GM10248 (cell line): ENCODE results near the gene COPS4.

ENCODE experiments used
- CTCF ChIA-PET: fragments of 300-600 bp; sonication (Branson Sonifier 250); formaldehyde crosslinking; extraction: SDS; loops from one replicate; lab custom pipeline; 2021; ENCODE audit warnings: antibody characterized with exemption; lab: Yijun Ruan, JAX
- POLR2A ChIA-PET: fragments of 350-650 bp; sonication (Branson Sonifier 250); formaldehyde crosslinking; extraction: SDS; loops from one replicate; lab custom pipeline; 2020; ENCODE audit warnings: antibody characterized with exemption; lab: Yijun Ruan, JAX
- DNase-seq: peaks from one replicate; pipeline ENCODE4 v3.0.0; 2012; ENCODE audit errors: extremely low spot score
- TF ChIP-seq, protein P1 (sequence below): IDR thresholded peaks from 2 replicates; pipeline ENCODE4 v1.5.1; 2012; ENCODE audit warnings: mild to moderate bottlenecking, low read depth; ENCODE audit errors: extremely low read depth, missing control alignments, control extremely low read depth

Gene COPS4

GRCh38 chr4:83114576-83114975 lies 79.6 kb downstream of the COPS4 start, which contains the start of gene PLAC8:
TSS of gene PLAC8 (minus strand) at chr4:83114729. CDS start at chr4:83107921, 6,808 bp downstream.
- peak; percentile 34 for DNase-seq
- ChIA-PET POLR2A (no interaction called here), CTCF (interaction anchor here (0.8 to 2.8 kb wide), 6 partner anchors 10 to 167 kb away, joined by 3 to 6 read pairs (median 4); no protein-coding TSS in a partner anchor)
- TF ChIP-seq, protein P1, sequence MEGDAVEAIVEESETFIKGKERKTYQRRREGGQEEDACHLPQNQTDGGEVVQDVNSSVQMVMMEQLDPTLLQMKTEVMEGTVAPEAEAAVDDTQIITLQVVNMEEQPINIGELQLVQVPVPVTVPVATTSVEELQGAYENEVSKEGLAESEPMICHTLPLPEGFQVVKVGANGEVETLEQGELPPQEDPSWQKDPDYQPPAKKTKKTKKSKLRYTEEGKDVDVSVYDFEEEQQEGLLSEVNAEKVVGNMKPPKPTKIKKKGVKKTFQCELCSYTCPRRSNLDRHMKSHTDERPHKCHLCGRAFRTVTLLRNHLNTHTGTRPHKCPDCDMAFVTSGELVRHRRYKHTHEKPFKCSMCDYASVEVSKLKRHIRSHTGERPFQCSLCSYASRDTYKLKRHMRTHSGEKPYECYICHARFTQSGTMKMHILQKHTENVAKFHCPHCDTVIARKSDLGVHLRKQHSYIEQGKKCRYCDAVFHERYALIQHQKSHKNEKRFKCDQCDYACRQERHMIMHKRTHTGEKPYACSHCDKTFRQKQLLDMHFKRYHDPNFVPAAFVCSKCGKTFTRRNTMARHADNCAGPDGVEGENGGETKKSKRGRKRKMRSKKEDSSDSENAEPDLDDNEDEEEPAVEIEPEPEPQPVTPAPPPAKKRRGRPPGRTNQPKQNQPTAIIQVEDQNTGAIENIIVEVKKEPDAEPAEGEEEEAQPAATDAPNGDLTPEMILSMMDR, result no peak

GRCh38 chr4:83115000-83115399 lies 80.0 kb downstream of the COPS4 start:
- no peak for DNase-seq
- ChIA-PET CTCF (interaction anchor here (0.8 to 1.3 kb wide), 3 partner anchors 10 to 157 kb away, joined by 3 read pairs; no protein-coding TSS in a partner anchor), POLR2A (no interaction called here)
- TF ChIP-seq, protein P1, result no peak

GRCh38 chr4:83115656-83116285 lies 80.8 kb downstream of the COPS4 start:
- ChIA-PET POLR2A (no interaction called here), CTCF (interaction anchor here (0.8 to 0.9 kb wide), 2 partner anchors 9 to 15 kb away, joined by 3 read pairs; no protein-coding TSS in a partner anchor)
- TF ChIP-seq, protein P1, result no peak
- DNase-seq, result no peak

DNA sequence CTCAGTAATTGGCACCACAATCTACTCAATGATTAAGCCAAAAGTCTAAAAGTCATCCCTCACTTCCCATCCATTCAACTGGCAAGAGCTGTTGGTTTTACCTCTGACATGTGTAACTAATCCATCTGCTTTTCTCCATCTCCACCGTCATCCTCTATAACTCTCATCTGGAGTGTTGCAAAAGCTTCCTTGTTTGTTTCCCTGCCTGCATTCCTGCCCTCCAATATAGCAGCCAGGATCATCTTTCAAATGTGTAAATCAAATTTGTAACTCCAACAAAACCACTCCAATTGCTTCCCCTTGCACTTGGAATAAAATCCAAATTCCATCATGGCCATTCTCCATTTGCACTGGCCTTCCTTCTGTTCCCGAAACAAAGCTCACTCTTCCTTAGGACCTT lies 83.9 kb downstream of the COPS4 start:
- POLR2A ChIA-PET, result no interaction called here

DNA sequence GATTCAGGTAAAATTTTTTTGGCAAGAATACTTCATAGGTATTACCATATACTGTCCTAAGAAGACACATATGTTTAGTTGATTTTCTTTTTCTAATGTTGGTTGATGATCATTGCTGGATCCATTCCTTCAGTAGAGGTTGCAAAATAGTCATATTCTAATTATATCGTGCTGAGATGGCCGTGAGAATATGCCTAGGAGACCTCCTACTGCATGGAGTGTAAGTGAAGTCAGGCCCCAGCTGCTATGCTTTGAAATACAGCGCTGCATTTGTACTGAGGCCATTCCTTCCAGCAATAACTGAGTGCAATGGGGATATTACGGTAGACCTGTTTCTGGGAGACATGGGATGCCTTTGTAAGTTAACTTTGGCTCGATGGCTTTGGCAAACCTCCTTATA lies 86.3 kb downstream of the COPS4 start:
- TF ChIP-seq, protein P1, result no peak
- CTCF ChIA-PET, result interaction anchor here (3.3 kb wide), 1 partner anchor 11 kb away, joined by 10 read pairs; no protein-coding TSS in a partner anchor
- POLR2A ChIA-PET, result no interaction called here
- DNase-seq, result no peak

More for the DNA sequence above, 83.9 kb downstream of the COPS4 start:
- no peak for DNase-seq
- CTCF ChIA-PET, result interaction anchor here (1.3 to 3.3 kb wide), 2 partner anchors 9 to 82 kb away, joined by 3 to 10 read pairs; no protein-coding TSS in a partner anchor
- TF ChIP-seq, protein P1, result no peak

DNA sequence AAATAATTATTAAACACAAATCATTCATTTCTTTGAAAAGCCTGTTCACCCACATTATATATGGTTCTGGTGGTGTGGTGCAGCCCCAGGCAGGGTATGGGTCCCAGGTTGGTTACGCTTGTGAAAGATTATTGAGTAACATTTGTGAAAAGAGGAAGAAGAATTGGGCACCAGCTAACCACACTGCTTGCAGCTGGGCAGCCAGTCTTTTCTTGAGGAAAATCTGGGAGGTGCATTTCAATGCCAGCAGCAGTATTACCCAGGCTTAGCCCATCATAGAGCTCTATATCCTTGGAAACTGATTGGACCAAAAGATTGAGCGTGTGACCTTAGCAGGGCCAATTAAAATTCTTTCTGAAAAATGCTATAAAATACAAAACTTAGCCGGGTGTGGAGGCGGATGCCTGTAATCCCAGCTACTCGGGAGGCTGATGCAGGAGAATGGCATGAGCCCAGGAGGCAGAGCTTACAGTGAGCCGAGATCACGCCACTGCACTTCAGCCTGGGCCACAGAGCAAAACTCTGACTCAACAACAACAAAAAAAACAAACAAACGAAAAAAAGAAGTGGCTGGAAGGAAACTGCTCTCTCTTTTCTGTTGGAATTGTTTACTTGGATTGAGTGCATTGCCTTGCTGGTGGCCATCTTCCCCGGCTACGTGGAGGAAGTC lies 89.3 kb downstream of the COPS4 start:
- TF ChIP-seq, protein P1, result no peak
- ChIA-PET CTCF (interaction anchor here (1.2 to 1.7 kb wide), 4 partner anchors 9 to 31 kb away, joined by 3 to 6 read pairs (median 4); no protein-coding TSS in a partner anchor), POLR2A (no interaction called here)
- no peak for DNase-seq
